Measurements from ENCODE around the gene PPFIA2. TPM values are rescaled to one million over a fixed set of nuclear protein-coding genes. Genes with fewer than 3 reads are reported as not detected.

Gene PPFIA2
- polyA plus RNA-seq (ENCODE audit: insufficient read length in 3 of 3): 1 to 10 TPM; 4.4 to 6.1 (median 4.6) TPM

- peak in 2 of 3 donors; percentile 23 for DNase-seq (ENCODE audit: low read depth in 3 of 3, low spot score in 2 of 3)
Measured at GRCh38 chr12:81759190-81760051, at the start of gene PPFIA2. TSS of gene PPFIA2 (minus strand) at chr12:81759350.

- no peak for DNase-seq (ENCODE audit: low read depth in 3 of 3, low spot score in 2 of 3)
Measured at GRCh38 chr12:81800298-81801148, 41.4 kb upstream of the PPFIA2 start.

GRCh38 chr12:81798294-81798693 lies 39.1 kb upstream of the PPFIA2 start:
- no peak for DNase-seq (ENCODE audit: low read depth in 3 of 3, low spot score in 2 of 3)

GRCh38 chr12:81797100-81797499 lies 38.0 kb upstream of the PPFIA2 start:
- no peak for DNase-seq (ENCODE audit: low read depth in 3 of 3, low spot score in 2 of 3)

GRCh38 chr12:81792666-81793065 lies 33.5 kb upstream of the PPFIA2 start:
- DNase-seq (ENCODE audit: low read depth in 3 of 3, low spot score in 2 of 3): no peak

- DNase-seq (ENCODE audit: low read depth in 3 of 3, low spot score in 2 of 3): no peak
Measured at GRCh38 chr12:81779216-81779615, 20.1 kb upstream of the PPFIA2 start.

- no peak for DNase-seq (ENCODE audit: low read depth in 3 of 3, low spot score in 2 of 3)
Measured at GRCh38 chr12:81778719-81779118, 19.6 kb upstream of the PPFIA2 start.

GRCh38 chr12:81758421-81759189 lies 545 bp downstream of the PPFIA2 start:
- peak in 2 of 3 donors; percentile 13 to 30 for DNase-seq (ENCODE audit: low read depth in 3 of 3, low spot score in 2 of 3)

GRCh38 chr12:81757731-81758365 lies 1.3 kb downstream of the PPFIA2 start:
- no peak for DNase-seq (ENCODE audit: low read depth in 3 of 3, low spot score in 2 of 3)

- no peak for DNase-seq (ENCODE audit: low read depth in 3 of 3, low spot score in 2 of 3)
Measured at GRCh38 chr12:81729781-81730180, 29.4 kb downstream of the PPFIA2 start.

GRCh38 chr12:81727391-81727790 lies 31.8 kb downstream of the PPFIA2 start:
- DNase-seq (ENCODE audit: low read depth in 3 of 3, low spot score in 2 of 3): no peak

GRCh38 chr12:81726634-81727033 lies 32.5 kb downstream of the PPFIA2 start:
- DNase-seq (ENCODE audit: low read depth in 3 of 3, low spot score in 2 of 3): no peak

- no peak for DNase-seq (ENCODE audit: low read depth in 3 of 3, low spot score in 2 of 3)
Measured at GRCh38 chr12:81723361-81723760, 35.8 kb downstream of the PPFIA2 start.

GRCh38 chr12:81722004-81722403 lies 37.1 kb downstream of the PPFIA2 start:
- DNase-seq (ENCODE audit: low read depth in 3 of 3, low spot score in 2 of 3): no peak

- DNase-seq (ENCODE audit: low read depth in 3 of 3, low spot score in 2 of 3): no peak
Measured at GRCh38 chr12:81718616-81719015, 40.5 kb downstream of the PPFIA2 start.

- DNase-seq (ENCODE audit: low read depth in 3 of 3, low spot score in 2 of 3): no peak
Measured at GRCh38 chr12:81712536-81712935, 46.6 kb downstream of the PPFIA2 start.

GRCh38 chr12:81705586-81705985 lies 53.6 kb downstream of the PPFIA2 start:
- no peak for DNase-seq (ENCODE audit: low read depth in 3 of 3, low spot score in 2 of 3)

- DNase-seq (ENCODE audit: low read depth in 3 of 3, low spot score in 2 of 3): no peak
Measured at GRCh38 chr12:81699551-81699950, 59.6 kb downstream of the PPFIA2 start.

GRCh38 chr12:81692008-81692407 lies 67.1 kb downstream of the PPFIA2 start:
- DNase-seq (ENCODE audit: low read depth in 3 of 3, low spot score in 2 of 3): no peak

GRCh38 chr12:81683881-81684280 lies 75.3 kb downstream of the PPFIA2 start:
- no peak for DNase-seq (ENCODE audit: low read depth in 3 of 3, low spot score in 2 of 3)
